GM11168 (cell line): ENCODE measurements around the gene ISLR.

Source experiments
- in situ Hi-C: fragments of 300-500 bp; cut with MboI; formaldehyde crosslinking; loops from one replicate; pipeline ENCODE4 v1.12.0; 2022; ENCODE audit warnings: low sequenced_read_pairs; ENCODE audit not compliant: unreplicated experiment

The ISLR gene

GRCh38 chr15:74170875-74171578 lies 2.5 kb upstream of the ISLR start:
- in situ Hi-C loops: no loop called here

GRCh38 chr15:74171965-74172541 lies 1.5 kb upstream of the ISLR start:
- in situ Hi-C loops: no loop called here

DNA sequence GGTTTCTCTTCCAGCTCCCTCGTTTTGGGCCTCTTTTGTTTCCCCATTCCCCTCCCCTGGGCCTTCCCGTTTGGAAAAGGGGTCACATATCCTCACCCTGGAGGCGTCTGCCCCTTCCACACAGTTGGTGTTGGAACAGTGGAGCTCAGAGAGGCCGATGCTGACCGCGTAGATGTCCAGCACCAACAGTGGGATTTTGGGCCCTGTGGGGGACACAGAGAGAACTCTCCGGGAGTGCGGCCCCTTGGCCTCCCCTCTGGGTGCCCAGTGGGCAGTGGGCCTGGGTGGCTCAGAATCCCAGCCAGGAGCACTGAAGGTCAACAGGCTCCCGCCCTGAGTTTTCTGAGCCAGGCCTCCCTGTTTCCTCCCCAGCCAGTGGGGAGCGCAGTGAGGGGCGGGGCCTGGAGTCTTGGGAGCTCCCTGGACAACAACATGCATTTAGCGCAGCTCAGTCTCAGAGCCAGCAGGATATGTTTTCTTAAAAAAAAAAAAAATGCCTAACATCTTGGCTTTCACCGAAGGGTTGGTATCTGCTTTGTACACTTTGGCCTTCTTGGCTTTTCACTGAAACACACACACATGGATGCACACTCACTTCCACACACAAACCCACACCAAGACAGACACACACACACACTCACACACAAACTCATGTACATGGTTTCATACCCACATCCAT lies 670 bp upstream of the ISLR start:
- in situ Hi-C loops: no loop called here

- in situ Hi-C loops: no loop called here
Measured at GRCh38 chr15:74174219-74174957, 878 bp downstream of the ISLR start.

DNA sequence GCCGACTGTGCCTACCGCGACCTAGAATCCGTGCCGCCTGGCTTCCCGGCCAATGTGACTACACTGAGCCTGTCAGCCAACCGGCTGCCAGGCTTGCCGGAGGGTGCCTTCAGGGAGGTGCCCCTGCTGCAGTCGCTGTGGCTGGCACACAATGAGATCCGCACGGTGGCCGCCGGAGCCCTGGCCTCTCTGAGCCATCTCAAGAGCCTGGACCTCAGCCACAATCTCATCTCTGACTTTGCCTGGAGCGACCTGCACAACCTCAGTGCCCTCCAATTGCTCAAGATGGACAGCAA lies 1.4 kb downstream of the ISLR start:
- in situ Hi-C loops: no loop called here

DNA sequence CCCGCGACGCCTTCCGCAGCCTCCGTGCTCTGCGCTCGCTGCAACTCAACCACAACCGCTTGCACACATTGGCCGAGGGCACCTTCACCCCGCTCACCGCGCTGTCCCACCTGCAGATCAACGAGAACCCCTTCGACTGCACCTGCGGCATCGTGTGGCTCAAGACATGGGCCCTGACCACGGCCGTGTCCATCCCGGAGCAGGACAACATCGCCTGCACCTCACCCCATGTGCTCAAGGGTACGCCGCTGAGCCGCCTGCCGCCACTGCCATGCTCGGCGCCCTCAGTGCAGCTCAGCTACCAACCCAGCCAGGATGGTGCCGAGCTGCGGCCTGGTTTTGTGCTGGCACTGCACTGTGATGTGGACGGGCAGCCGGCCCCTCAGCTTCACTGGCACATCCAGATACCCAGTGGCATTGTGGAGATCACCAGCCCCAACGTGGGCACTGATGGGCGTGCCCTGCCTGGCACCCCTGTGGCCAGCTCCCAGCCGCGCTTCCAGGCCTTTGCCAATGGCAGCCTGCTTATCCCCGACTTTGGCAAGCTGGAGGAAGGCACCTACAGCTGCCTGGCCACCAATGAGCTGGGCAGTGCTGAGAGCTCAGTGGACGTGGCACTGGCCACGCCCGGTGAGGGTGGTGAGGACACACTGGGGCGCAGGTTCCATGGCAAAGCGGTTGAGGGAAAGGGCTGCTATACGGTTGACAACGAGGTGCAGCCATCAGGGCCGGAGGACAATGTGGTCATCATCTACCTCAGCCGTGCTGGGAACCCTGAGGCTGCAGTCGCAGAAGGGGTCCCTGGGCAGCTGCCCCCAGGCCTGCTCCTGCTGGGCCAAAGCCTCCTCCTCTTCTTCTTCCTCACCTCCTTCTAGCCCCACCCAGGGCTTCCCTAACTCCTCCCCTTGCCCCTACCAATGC lies 2.0 kb downstream of the ISLR start:
- in situ Hi-C loops: no loop called here

DNA sequence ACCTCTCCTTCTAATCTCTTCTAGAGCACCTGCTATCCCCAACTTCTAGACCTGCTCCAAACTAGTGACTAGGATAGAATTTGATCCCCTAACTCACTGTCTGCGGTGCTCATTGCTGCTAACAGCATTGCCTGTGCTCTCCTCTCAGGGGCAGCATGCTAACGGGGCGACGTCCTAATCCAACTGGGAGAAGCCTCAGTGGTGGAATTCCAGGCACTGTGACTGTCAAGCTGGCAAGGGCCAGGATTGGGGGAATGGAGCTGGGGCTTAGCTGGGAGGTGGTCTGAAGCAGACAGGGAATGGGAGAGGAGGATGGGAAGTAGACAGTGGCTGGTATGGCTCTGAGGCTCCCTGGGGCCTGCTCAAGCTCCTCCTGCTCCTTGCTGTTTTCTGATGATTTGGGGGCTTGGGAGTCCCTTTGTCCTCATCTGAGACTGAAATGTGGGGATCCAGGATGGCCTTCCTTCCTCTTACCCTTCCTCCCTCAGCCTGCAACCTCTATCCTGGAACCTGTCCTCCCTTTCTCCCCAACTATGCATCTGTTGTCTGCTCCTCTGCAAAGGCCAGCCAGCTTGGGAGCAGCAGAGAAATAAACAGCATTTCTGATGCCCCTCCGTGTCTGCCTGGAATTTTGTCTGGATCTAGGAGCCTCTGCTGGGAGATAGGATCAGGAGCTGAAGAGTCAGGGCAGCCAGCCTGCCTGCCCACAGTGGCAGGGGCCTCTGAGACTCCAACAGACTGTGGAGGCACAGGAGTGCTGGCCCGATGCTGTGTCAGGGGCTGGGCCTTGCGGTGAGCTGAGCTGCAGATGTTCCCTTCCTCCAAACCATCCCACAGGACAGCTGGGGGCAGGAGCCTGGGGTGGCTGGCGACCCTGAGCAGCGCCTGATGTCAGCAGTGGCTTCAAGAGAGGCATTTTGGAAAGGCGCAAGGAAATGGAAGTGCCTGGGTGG lies 3.0 kb downstream of the ISLR start:
- in situ Hi-C loops: no loop called here

DNA sequence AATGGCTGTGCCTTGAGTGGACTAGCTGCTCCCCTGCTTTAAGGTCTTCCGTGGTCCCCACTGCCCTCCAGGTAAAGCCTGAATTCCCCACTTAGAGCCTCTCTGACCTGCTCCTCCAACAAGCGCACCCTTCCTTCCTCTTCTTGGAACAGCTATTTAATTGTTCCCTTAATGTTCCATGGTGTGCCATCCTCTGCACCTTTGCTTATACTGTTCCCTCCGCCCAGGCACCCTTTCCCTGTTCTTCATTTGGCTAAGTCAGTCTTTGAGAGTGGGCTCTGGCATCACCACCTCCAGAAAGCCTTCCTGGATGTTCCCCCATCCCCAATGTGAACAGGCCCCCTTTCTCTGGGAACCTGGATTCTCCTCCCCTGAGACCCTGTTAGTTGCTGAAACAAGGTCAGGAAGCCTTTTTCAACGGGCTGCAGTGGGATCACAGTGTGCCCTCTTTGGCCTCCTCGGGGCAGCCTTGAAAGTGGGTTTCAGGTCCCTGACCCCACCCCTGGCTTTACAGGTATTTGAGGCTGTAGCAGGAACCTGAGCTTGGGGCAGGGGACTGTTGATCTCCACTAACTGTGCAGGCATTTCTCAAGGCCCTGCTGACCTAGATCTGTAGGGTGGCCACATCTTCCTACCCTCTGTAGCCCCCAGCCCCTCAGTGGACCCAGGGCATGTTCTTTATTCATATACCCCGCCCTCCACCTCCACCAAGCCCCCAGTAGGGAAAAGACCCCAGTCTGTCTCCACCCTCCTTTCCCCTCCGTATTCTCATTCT lies 5.0 kb downstream of the ISLR start:
- in situ Hi-C loops: no loop called here

GRCh38 chr15:74179101-74179841 lies 5.8 kb downstream of the ISLR start:
- in situ Hi-C loops: no loop called here

DNA sequence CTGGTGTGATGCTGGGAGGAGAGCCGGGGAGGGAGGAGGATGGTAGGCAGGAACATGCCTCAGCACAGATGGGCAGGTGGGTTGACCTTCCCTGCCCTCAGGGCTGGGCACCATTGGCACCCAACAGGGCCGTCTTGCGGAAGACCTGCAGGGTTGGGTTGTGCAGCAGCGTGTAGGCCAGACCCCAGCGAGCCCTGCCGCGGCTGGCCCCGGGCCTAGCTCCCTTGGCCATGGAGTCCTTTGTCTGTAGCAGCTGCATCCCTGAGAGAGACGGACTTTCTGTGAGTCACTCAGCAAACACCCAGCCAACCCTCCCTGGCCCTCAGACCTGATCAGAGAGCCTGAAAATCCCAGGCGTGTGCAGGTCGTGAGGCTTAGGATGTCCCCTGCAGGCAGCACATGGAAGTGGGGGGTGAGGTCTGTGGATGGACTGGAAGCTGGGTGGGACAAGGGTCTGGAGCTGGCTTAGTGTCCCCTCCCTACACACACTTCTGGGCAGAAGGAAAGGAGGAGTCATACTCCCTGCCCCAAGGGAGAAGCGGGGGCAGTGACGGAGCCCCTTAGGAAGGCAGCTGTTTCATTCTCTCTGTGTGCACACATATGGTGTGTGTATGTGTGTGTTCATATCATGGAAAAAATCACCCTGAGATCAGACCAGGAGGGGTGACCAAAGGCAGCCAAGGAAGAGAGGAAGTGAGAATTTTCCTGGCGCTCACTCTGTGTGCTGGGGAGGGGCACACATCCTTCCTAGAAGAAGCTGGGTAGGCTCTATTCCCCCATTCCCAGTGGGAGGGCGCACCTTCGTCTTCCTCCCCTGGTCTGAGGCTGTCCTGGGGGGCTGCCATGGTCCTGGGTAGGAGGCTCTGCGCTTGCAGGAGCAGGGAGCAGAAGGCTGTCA lies 6.7 kb downstream of the ISLR start:
- in situ Hi-C loops: no loop called here

DNA sequence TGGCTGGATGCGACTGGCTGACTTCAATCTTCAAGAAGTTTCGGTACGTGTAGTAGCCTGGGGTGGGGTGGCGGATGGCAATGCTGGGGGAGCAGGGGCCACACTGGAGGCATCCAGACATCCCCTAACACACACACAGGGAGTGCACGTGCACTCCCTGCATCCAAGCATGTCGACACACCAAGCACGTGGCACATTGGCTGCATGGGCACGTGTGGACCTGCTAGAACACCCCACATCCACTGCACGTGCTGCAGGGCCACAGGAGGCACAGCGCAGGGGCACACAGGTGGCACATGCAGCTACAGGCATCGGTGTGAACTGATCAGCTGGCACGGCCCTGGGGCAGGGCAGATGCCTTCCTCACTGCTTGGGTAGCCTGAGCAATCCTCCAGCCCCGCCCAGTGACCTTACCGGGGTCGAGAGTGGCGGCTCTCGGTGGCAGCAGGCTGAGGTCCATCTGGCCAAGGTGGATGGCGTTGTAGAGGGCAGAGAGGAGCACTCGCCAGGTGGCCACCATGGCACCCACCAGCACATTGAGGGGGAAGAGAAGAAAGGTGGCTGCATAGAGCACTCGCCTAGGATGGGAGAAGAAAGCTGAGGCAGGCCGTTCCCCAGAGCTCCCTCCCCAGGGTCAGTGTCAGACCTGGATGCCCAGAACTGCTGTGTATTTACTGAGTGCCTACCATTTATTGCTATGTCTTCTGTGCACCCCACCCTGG lies 7.5 kb downstream of the ISLR start:
- in situ Hi-C loops: no loop called here

DNA sequence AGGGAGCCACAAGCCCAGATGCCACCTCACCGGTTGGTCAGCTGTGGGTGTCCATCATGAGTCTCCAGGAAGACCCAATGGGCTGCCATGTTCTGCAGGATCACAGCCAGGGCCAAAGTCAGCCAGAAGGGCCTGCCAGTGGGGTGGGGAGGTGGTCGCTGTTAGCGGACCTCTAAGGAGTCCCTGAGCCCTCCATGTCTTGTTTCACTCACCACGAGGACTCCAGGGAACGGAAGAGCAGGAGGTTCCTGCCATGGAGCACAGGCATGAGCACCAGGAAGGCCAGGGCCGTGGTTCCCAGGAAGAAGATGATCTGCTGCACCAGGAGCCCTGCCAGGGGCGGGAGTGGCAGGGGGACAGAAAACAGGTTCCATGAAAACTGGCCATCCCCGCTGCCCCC lies 8.6 kb downstream of the ISLR start:
- in situ Hi-C loops: no loop called here

GRCh38 chr15:74184582-74185091 lies 11.1 kb downstream of the ISLR start:
- in situ Hi-C loops: no loop called here

- in situ Hi-C loops: no loop called here
Measured at GRCh38 chr15:74185710-74186348, 12.3 kb downstream of the ISLR start.

DNA sequence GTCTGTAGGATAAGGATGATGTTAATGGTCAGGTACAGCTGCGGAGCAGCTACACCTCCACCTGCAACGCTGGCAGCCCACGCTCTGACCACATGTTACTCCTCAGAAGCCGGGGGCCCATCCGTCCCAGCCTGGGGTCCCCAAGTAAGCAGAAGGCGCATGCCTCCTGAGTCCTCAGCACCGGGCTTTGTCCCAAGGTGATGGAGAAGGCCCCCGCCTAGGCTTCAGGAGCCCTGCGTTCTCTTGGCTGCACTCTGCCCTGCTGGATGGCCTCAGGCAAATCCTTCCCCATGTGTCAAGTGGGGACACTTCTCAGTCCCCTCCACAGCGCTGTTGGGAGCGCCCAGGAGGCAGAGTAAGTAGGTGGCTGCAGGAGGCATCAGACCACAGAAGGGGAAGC lies 14.7 kb downstream of the ISLR start:
- in situ Hi-C loops: no loop called here
